WTC11 (cell line): ENCODE data around the gene GPRC5A. TPM values are rescaled to one million over a fixed set of nuclear protein-coding genes. Genes with fewer than 3 reads are reported as not detected.

Source experiments
- ATAC-seq: fragments of 200-7000 bp; cut with Tn5 transposase; 2 replicates; pipeline ENCODE4 v1.10.0; 2021; ENCODE audit warnings: mild to moderate bottlenecking, moderate library complexity
- CTCF ChIA-PET: fragments of 300-600 bp; sonication (Branson Sonifier 250); formaldehyde crosslinking; loops from one replicate; lab custom pipeline; 2021; ENCODE audit warnings: antibody characterized with exemption; lab: Charles Lee
- POLR2A ChIA-PET: fragments of 350-600 bp; sonication (Branson Sonifier 250); formaldehyde crosslinking; loops from one replicate; lab custom pipeline; 2021; ENCODE audit warnings: antibody characterized with exemption; lab: Charles Lee
- DNase-seq: peaks from one replicate; pipeline ENCODE4 v3.0.0; 2021; ENCODE audit warnings: low spot score
- H3K27ac Mint-ChIP-seq: 2 replicates; pipeline ENCODE4 v1.8.0; 2021; ENCODE audit warnings: mixed read lengths
- H3K27me3 Mint-ChIP-seq: 2 replicates; pipeline ENCODE4 v1.8.0; 2021; ENCODE audit warnings: low read depth, mild to moderate bottlenecking, moderate library complexity, mixed read lengths
- H3K36me3 Mint-ChIP-seq: 2 replicates; pipeline ENCODE4 v1.8.0; 2021; ENCODE audit warnings: mixed read lengths
- H3K4me1 Mint-ChIP-seq: 2 replicates; pipeline ENCODE4 v1.8.0; 2022; ENCODE audit warnings: mixed read lengths
- H3K4me3 Mint-ChIP-seq: 2 replicates; pipeline ENCODE4 v1.8.0; 2021; ENCODE audit warnings: mild to moderate bottlenecking, moderate library complexity, mixed read lengths
- H3K9me3 Mint-ChIP-seq: 2 replicates; pipeline ENCODE4 v1.8.0; 2021; ENCODE audit warnings: mixed read lengths
- AR ChIP-seq: fragments of 250-450 bp; sonication (Bioruptor Pico); IDR thresholded peaks from 2 replicates; pipeline ENCODE4 v1.9.0; 2021; ENCODE audit warnings: mild to moderate bottlenecking
- ATF6 ChIP-seq: sonication (generic); formaldehyde crosslinking; IDR thresholded peaks from 2 replicates; pipeline ENCODE4 v1.8.1; 2023; ENCODE audit warnings: mild to moderate bottlenecking, missing genetic modification reagents
- CREB1 ChIP-seq: sonication (generic); formaldehyde crosslinking; IDR thresholded peaks from 2 replicates; pipeline ENCODE4 v1.8.0; 2023; ENCODE audit warnings: mild to moderate bottlenecking, missing genetic modification reagents
- CTCF ChIP-seq: fragments of 200-600 bp; IDR thresholded peaks from 2 replicates; pipeline ENCODE4 v1.8.0; 2022; ENCODE audit warnings: antibody characterized with exemption
- ETV6 ChIP-seq: sonication (generic); formaldehyde crosslinking; IDR thresholded peaks from 2 replicates; pipeline ENCODE4 v1.8.1; 2022; ENCODE audit warnings: mild to moderate bottlenecking, missing genetic modification reagents
- FOXP1 ChIP-seq: sonication (generic); formaldehyde crosslinking; IDR thresholded peaks from 2 replicates; pipeline ENCODE4 v1.8.0; 2022; ENCODE audit warnings: missing genetic modification reagents, mild to moderate bottlenecking, moderate library complexity, borderline replicate concordance
- JAZF1 ChIP-seq: fragments of 250-450 bp; sonication (Bioruptor Pico); IDR thresholded peaks from 2 replicates; pipeline ENCODE4 v1.9.0; 2021; ENCODE audit warnings: moderate library complexity, mild to moderate bottlenecking, inconsistent platforms
- ZNF281 ChIP-seq: sonication (generic); formaldehyde crosslinking; IDR thresholded peaks from 2 replicates; pipeline ENCODE4 v1.8.0; 2023; ENCODE audit warnings: mild to moderate bottlenecking, missing genetic modification reagents
- ZNF512 ChIP-seq: sonication (generic); formaldehyde crosslinking; IDR thresholded peaks from 2 replicates; pipeline ENCODE4 v1.8.1; 2022; ENCODE audit warnings: missing genetic modification reagents, borderline replicate concordance
- ZSCAN18 ChIP-seq: fragments of 250-450 bp; sonication (Bioruptor Pico); IDR thresholded peaks from 2 replicates; pipeline ENCODE4 v2.1.2; 2022; ENCODE audit warnings: mild to moderate bottlenecking, moderate library complexity
- total RNA-seq: library from RNA; stranded (reverse); gene quantifications from 3 replicates; pipeline ENCODE4 v1.2.3, GENCODE V29; 2021

The GPRC5A gene
- total RNA-seq, 1 experiment from 2014 or later, result 1.1 TPM

- ATAC-seq (peak; percentile 88), DNase-seq (peak; percentile 90)
- POLR2A ChIA-PET, result interaction anchor here (0.9 kb wide), 1 partner anchor 60 kb away, joined by 3 read pairs; no protein-coding TSS in a partner anchor
- H3K27me3 Mint-ChIP-seq, result peaks cover 3% of the 10 kb centered on the region
- H3K9me3 Mint-ChIP-seq, result no peaks in the 10 kb centered on the region
- no peak overlapping the region for H3K27ac Mint-ChIP-seq
- H3K4me3 Mint-ChIP-seq, result no peak overlapping the region
- TF ChIP-seq CREB1 (CRISPR knock-in tag) (0 out of 2 replicates have a peak, but pooled peaks have one; percentile 26), ATF6 (CRISPR knock-in tag) (no peak), ZSCAN18 (CRISPR knock-in tag) (no peak), ETV6 (CRISPR knock-in tag) (peak; percentile 54; the same call in 1 of the 2 replicates), ZNF281 (CRISPR knock-in tag) (no peak), AR (CRISPR knock-in tag) (no peak), JAZF1 (CRISPR knock-in tag) (no peak), ZNF512 (CRISPR knock-in tag) (no peak), CTCF (peak; percentile 98), FOXP1 (CRISPR knock-in tag) (no peak)
- peaks cover 27% of the 10 kb centered on the region for H3K4me1 Mint-ChIP-seq
- H3K36me3 Mint-ChIP-seq, result no peaks in the 10 kb centered on the region
- CTCF ChIA-PET, result interaction anchor here (0.6 to 4.5 kb wide), 31 partner anchors 10 to 1066 kb away, joined by 3 to 43 read pairs (median 3); partner anchors contain the start of gene GPRC5A
Measured at GRCh38 chr12:12916135-12916944, 25.0 kb downstream of the GPRC5A start.
